GM19043 (cell line): ENCODE results near the gene ARHGEF40.

Experiments
- ATAC-seq: cut with Tn5 transposase; IDR thresholded peaks from one replicate; pipeline ENCODE4 v1.9.1; 2021; ENCODE audit warnings: low read depth; ENCODE audit not compliant: unreplicated experiment

The ARHGEF40 gene

DNA sequence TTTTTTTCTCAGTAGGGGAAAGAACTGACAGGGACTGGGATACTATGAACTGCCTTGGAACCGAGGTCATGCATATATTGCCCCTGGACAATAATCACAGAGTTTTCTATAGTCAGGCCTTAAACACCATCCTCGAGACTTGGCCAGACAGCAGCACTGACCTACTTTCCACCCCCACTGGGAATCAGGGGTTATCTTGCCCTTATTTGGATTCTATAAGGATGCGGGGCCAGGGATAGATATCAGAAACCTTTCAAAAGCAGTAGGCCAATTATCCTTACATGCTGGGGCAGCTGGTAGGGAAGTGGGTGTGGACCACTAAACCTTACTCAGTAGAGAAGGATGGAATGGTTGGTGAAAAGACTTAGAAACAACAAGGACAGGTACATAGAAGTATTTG lies 26.3 kb downstream of the ARHGEF40 start:
- ATAC-seq, result no peak

- ATAC-seq, result no peak
These were observed 27.0 kb downstream of the ARHGEF40 start for GRCh38 chr14:21096978-21097635.

- no peak for ATAC-seq
These were observed 27.6 kb downstream of the ARHGEF40 start for GRCh38 chr14:21097636-21098075.

DNA sequence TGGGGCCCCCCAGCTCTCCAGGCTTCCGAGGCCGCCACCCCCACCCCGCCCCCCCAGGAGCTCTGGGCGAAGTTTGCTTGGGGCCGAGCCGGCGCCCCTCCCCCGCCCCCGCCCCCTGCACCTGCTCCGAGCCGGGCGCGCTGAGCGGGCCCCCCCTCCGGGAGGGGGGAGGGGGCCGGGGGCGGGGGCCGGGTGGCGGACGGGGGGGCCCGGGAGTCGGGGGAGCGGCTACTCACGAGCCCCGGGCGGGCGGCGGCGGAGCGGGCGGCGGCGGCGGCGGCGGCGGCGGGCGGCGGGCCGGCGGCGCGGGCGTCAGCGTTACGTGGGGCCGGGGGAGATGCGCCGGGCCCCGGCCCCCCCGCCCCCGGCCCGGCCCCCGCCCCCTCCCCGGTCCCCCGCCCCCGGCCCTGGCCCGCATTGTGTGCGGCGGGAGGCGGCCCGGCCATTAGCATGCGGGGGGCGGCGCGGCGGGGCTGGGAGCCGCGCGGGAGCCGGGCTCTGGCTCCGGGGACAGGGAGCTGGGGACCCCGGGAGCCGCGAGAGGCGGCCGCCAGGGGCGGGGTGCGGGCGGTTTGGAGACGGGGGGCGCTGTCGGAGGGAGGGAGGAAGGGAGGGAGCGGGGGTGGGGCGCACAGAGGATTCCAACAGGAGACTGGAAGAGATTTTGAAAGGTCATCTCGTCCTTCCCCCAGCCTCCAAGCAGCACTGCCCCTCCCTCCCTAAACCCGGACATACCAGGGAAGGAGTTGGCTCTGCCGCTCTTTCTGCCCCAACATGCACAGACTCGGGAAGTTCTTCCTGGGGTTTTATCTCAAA lies 28.2 kb downstream of the ARHGEF40 start, which contains the start of gene ZNF219:
Gene ZNF219 (minus strand): TSS at position 580 of the 816 bp plus-strand sequence. CDS start 5,064 bp downstream, outside the sequence.
- no peak for ATAC-seq

GRCh38 chr14:21098892-21099595 lies 28.9 kb downstream of the ARHGEF40 start:
- ATAC-seq, result no peak

DNA sequence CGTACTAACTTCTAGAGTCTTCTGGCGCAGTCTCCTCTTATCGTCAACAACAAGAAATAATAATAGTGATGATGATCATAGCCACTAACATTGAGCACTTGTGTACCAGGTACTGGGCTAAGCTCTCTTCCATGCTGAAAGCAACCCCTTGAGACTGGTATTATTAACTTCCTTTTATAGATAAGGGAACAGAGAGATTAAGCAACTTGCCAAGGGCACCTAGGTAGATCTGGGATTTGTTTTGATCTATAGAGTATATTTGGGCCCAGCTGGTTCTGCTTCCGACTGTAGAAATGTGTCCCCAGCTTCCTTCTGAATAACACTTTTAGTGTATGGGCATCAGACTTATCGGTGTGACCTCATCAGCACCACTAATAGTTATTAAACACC lies 29.5 kb downstream of the ARHGEF40 start:
- no peak for ATAC-seq

- ATAC-seq, result no peak
These were observed 30.8 kb downstream of the ARHGEF40 start, which contains the start of gene TMEM253 for GRCh38 chr14:21100931-21101330. Gene TMEM253 (plus strand): TSS chr14:21101066. CDS start chr14:21101344, 278 bp downstream.

DNA sequence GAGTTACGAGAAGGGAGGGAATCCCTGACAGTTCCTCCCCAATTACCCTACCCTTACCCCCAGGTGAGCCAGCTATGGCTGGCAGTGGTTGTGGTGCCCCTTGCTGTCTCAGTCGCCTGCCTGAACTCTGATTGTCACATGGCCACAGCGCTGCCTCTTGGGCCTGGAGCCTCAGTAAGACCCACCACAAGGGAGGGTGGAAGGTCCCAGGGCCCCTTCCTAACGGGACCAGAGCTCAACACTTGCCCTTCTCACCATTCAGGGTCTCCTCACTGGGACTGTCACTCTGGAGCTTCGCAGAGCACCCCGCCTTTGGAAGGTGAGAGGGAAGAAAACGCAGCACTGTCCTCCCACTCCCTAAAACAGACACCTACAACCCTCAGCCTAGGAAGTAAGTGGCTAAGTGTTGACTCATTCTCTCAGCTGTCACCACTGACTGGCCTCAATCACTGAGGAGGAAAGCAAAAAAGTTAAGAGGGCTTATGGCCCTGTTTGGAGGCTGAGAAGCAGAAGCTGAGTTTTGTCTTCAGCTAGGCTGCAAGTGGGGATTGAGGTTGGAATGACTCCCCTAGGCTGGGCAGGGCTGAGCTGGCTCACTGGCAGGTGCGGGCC lies 31.8 kb downstream of the ARHGEF40 start:
- no peak for ATAC-seq

DNA sequence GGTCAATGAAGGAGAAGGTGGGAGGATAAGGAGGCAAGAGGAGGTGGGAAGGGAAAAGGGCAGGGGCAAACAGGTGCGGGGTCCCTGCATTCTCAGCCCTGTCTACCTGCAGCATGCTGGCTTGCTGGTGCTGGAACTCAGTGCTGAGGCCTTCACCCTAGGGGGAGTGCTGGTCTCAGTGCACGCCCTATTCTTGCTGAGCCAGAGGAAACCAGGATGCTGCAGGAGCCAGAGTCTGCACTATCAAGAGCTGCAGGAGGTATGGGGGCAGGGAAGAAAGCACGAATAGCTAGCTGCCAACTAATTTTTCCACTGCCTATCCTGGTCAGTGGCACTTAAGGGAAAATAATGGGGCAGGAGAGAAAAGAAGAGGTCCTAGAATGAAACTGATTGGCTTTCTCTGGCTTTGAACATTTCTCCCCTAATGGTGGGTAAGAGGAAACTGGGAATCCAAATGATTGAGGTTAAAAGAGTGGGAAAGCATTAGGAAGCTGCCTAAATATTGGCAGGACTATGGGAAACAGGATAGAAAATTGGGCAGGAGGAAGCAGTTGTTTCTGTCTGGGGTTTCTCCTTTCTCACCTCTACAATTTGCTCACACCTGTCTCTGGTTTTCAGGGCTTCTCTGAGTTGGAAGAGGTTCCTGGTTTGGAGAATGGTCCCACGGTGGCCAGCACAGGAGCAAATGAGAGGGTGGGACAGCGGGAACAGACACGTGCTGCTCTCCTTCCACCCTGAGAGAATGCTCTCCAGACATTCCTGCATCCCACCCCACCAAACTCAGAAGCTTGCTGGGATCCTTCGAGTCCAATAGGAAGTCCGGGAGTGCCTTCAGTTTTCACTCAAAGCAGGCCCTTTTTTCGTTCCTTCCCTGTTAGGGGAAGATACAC lies 32.7 kb downstream of the ARHGEF40 start:
- no peak for ATAC-seq

- no peak for ATAC-seq
These were observed 33.3 kb downstream of the ARHGEF40 start for GRCh38 chr14:21103411-21103709.

DNA sequence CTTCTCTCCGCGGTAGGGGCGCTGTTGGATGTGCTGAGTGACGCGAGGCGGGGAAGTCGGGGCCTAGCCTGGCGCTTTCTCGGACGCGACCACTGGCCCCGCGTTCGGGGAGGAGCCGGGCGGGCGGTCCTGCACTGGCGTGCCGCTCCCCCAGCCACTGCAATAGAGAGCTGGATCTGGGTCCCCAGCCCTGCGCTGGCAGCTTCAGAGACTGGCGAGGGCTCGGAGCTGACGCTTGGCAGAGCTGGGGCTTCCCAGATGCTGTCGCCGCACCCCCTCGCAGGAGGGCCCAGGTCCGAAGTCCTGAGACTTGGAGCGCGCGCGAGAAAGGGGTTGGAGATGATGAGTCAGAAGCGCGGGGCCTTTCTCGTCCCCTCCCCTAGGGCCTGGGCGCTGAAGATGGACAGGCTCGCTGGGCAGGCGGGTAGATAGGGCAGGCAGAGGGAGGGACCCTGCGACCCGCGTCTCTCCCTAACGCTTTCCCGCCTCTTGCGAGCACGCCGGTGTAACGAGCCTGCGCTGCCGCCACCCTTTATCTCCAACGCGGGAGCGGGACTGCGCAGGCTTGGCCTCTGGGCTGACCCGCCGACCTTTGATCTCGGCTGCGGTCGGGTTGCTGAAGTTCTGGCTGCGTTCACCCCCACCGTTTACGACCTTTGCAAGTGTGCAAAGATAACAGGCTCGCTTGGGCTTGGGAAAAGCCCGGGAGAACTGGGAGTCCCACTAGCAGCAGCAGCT lies 33.8 kb downstream of the ARHGEF40 start:
- peak; percentile 85 for ATAC-seq

DNA sequence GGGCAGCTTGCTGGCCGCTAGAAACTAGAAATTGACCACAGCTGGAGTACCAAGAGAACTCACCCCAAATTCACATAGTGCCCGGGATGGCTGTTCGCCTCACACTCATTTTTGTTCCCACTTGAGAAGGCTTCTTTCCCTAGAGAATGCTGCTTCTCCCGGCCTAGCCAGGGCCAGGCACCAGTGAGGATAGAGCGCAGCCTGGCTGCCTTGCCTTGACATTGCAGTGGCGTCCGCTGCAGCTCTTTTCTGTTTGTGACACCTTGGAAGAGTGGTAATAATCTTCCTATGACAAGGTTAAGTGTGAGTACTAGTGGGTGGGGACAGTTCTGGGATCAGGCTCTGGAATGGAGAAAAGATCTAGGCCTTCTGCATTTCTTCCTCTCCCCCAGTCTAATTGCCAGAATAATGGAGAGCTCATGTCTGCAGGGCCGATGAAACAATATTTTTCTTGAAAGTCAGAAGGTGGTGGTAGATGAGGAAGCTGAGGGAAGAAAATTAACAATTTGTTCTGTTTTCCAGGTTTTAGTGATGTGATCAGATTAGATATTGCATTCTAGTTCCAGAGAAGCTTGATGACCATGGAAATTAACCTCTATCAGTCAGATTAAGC lies 34.5 kb downstream of the ARHGEF40 start:
- peak; percentile 31 for ATAC-seq

DNA sequence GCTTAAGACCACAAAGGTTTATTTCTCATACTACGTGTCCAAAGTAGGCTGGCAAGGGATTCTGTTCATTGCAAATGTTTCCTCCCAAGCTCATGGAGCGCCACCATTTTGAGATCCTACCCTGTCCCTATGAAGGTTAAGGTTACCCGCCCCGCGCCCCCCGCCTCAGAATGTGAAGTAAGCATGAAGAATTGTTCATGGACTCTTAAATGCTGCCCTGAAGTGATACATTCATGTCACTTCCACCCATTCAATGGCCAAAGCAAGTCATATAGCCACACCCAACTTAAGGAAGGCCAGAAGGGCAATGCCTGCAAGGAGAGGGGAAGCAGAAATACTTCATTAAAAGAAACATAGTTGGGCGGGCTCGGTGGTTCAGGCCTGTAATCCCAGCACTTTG lies 35.0 kb downstream of the ARHGEF40 start:
- ATAC-seq, result no peak

- no peak for ATAC-seq
These were observed 36.0 kb downstream of the ARHGEF40 start for GRCh38 chr14:21106176-21106497.

DNA sequence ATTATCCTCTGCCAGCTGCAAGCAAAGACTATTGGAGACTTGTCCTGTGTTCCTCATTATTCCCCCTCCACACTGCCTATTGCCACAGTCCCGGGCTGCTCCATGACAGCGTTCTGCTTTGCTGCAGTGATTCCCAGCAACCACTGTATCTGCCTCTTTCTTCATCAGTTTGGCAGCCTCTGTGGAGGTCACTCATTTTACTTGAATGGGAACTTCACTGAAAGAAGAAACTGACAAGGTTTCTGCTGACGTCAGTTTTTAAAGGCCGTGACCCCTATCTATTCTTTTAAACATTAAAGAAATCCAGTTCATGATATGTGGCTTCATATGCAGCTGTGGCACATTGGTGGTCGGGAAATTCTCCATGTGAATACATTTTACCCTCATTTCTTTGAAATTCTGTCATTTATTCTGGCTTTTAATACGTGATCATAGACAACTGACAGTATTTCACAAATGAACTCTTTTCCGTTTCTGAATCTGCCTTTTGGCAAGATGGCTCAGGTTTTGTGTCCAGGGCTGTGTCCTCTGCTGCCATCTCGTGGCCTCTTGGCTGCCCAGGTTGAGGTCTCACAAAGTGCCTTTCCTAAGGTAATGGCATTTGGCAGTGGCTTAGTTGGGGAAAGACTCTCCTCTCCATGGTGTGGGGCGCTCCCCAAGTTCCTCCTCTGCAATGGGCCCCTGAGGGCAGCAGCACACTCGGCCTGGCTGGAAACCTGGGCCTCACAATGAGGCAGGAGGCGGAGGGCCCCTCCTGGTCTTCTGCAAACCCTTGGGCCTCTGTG lies 36.6 kb downstream of the ARHGEF40 start:
- peak; percentile 23 for ATAC-seq

- no peak for ATAC-seq
These were observed 37.2 kb downstream of the ARHGEF40 start for GRCh38 chr14:21107283-21107800.

DNA sequence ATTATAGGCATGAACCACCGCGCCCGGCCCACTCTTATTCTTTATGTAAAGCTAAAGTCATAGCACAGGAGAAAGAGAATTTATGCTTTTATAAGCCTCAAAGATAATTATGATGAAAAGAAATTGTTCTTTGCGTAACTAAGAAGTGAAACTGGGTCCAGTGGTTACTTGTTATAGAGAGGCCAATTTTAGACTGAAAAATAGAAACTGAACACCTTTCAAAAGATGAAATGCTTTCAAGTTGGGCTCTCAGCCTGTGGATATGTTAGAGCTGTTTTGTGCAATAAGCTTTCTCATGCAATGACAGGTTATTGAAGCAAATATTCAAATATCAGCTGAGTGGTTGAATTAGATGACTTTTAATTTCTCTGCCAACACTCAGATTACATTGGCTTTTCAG lies 38.7 kb downstream of the ARHGEF40 start:
- ATAC-seq, result no peak
